Measurements from ENCODE around the gene MRC1.

MRC1 gene

GRCh38 chr10:17788646-17789045 lies 20.5 kb upstream of the MRC1 start:
- TF ChIP-seq EZH2 (IDR thresholded peaks at IDR 0.05; ENCODE audit: borderline replicate concordance, low read length), result no peak
- TF ChIP-seq CTCF (IDR thresholded peaks at IDR 0.05; ENCODE audit: low read length), result no peak
- Histone ChIP-seq H3K9ac (ENCODE audit: low read length) (no peak overlapping the region), H3K9me2 (ENCODE audit: low read depth, low read length) (no peaks in the 10 kb centered on the region), H3K4me2 (ENCODE audit: low read length) (no peak overlapping the region), H3K36me3 (ENCODE audit: insufficient read depth, low read length) (no peaks in the 10 kb centered on the region), H3K27ac (ENCODE audit: low read depth, low read length, poor library complexity, severe bottlenecking) (no peak overlapping the region), H3K9me3 (ENCODE audit: low read length) (no peaks in the 10 kb centered on the region), H2AFZ (ENCODE audit: low read length) (no peak overlapping the region), H3K4me3 (ENCODE audit: low read depth, low read length, poor library complexity, severe bottlenecking) (no peak overlapping the region), H3K4me1 (ENCODE audit: insufficient read depth, low read length, severe bottlenecking) (no peaks in the 10 kb centered on the region), H4K20me1 (ENCODE audit: insufficient read depth, low read length) (no peaks in the 10 kb centered on the region), H3K79me2 (ENCODE audit: insufficient read depth, low read length) (no peaks in the 10 kb centered on the region), H3F3A (ENCODE audit: insufficient read depth, low read length) (no peaks in the 10 kb centered on the region), H3K27me3 (ENCODE audit: insufficient read depth, low read length) (no peaks in the 10 kb centered on the region)

- Histone ChIP-seq H3K27ac (ENCODE audit: low read depth, low read length, poor library complexity, severe bottlenecking) (no peak overlapping the region), H3K79me2 (ENCODE audit: insufficient read depth, low read length) (no peaks in the 10 kb centered on the region), H3F3A (ENCODE audit: insufficient read depth, low read length) (no peaks in the 10 kb centered on the region), H4K20me1 (ENCODE audit: insufficient read depth, low read length) (no peaks in the 10 kb centered on the region), H3K4me2 (ENCODE audit: low read length) (no peak overlapping the region), H2AFZ (ENCODE audit: low read length) (no peak overlapping the region), H3K9me3 (ENCODE audit: low read length) (no peaks in the 10 kb centered on the region), H3K4me3 (ENCODE audit: low read depth, low read length, poor library complexity, severe bottlenecking) (no peak overlapping the region), H3K36me3 (ENCODE audit: insufficient read depth, low read length) (no peaks in the 10 kb centered on the region), H3K4me1 (ENCODE audit: insufficient read depth, low read length, severe bottlenecking) (no peaks in the 10 kb centered on the region), H3K27me3 (ENCODE audit: insufficient read depth, low read length) (no peaks in the 10 kb centered on the region), H3K9me2 (ENCODE audit: low read depth, low read length) (no peaks in the 10 kb centered on the region), H3K9ac (ENCODE audit: low read length) (no peak overlapping the region)
- TF ChIP-seq EZH2 (IDR thresholded peaks at IDR 0.05; ENCODE audit: borderline replicate concordance, low read length) (no peak), CTCF (IDR thresholded peaks at IDR 0.05; ENCODE audit: low read length) (no peak)
These were observed 19.8 kb upstream of the MRC1 start for GRCh38 chr10:17789396-17789795.

GRCh38 chr10:17790651-17791050 lies 18.5 kb upstream of the MRC1 start:
- Histone ChIP-seq H3K9ac (ENCODE audit: low read length) (no peak overlapping the region), H3K27ac (ENCODE audit: low read depth, low read length, poor library complexity, severe bottlenecking) (no peak overlapping the region), H3K4me3 (ENCODE audit: low read depth, low read length, poor library complexity, severe bottlenecking) (no peak overlapping the region), H3K9me2 (ENCODE audit: low read depth, low read length) (no peaks in the 10 kb centered on the region), H2AFZ (ENCODE audit: low read length) (no peak overlapping the region), H3K4me2 (ENCODE audit: low read length) (no peak overlapping the region), H3K79me2 (ENCODE audit: insufficient read depth, low read length) (no peaks in the 10 kb centered on the region), H3K27me3 (ENCODE audit: insufficient read depth, low read length) (no peaks in the 10 kb centered on the region), H3F3A (ENCODE audit: insufficient read depth, low read length) (no peaks in the 10 kb centered on the region), H3K4me1 (ENCODE audit: insufficient read depth, low read length, severe bottlenecking) (no peaks in the 10 kb centered on the region), H4K20me1 (ENCODE audit: insufficient read depth, low read length) (no peaks in the 10 kb centered on the region), H3K9me3 (ENCODE audit: low read length) (no peaks in the 10 kb centered on the region), H3K36me3 (ENCODE audit: insufficient read depth, low read length) (no peaks in the 10 kb centered on the region)
- no peak for TF ChIP-seq EZH2 (IDR thresholded peaks at IDR 0.05; ENCODE audit: borderline replicate concordance, low read length)
- no peak for TF ChIP-seq CTCF (IDR thresholded peaks at IDR 0.05; ENCODE audit: low read length)

Measured in OCI-LY1 (cell line).